HG02610 (cell line): ENCODE results near the gene PACSIN1.

Experiments used
- ATAC-seq: cut with Tn5 transposase; IDR thresholded peaks from one replicate; pipeline ENCODE4 v1.9.1; 2021; ENCODE audit warnings: mild to moderate bottlenecking, moderate library complexity; ENCODE audit not compliant: unreplicated experiment

Gene PACSIN1

DNA sequence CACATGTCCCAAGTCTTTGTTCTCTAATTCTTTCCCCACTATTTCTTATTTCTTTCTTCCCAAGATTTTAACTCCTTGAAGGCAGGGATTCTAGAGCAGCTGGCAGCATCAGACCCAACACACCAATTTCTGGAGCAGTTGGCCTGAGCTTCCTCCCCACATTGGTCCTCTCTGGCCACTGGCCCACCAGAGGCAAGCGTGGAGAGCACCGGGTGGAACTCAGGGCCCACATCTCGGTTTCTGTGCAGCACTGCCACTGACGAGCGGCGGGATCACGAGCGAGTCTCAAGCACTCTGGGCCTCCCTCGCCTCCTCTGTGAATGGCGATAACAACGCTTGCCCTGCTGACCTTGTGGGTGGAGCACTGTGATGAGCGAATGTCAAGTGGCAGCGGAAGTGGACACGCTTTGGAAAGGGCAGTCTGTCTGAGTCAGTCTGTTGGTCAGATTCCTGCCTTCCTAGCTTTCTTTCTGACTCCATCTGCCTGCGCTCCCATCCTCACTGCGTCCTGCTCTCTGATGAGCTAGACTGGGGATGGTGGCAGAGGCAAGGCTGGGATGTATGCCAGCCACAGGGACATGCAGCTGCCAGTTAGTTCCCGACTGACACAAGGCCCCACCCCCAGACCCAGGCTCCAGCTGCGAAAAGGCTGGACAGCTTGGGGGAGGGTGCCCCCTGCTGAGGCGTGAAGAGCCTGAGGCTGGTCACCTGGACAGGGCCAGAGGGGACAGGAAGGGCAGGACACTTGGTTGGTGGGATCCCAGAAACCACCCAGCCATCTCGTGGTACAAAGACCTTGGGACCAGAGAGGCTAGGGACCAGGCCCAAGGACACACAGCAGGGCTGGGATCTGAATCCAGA, 94.7 kb downstream of the PACSIN1 start:
- no peak for ATAC-seq

DNA sequence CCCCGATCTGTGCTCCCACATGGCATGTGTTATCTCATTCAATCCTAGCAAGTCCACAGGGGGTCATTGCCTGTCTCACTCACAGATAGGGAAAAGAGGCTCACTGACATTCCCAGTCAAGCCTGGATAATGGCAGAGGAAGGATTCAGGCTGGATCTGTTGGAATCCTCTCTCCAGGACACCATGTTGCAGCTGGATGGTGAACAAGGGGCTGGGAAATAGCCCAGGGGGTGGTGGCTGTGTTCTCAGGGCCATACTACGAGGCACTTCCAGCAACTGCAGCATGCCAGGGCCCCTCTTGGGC, 95.3 kb downstream of the PACSIN1 start:
- no peak for ATAC-seq

DNA sequence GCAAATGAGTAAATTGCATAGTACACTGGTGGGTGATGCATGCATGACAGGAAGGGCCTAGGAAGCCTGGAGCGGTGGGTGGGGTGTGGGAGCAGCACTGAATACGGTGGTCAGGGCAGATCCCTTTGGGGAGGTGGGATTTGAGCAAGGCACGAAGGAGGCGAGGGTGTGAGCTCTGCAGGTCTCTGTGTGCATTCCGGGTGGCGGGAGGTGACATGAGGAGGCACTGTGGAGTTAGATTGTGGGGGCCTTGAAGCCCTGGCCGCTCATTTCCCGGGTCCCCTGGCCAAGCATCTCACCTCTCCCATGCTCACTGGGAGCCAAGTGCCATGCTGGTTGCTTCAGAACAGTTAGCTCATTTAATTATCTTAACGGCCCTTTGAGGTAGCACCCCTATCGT, 96.5 kb downstream of the PACSIN1 start:
- ATAC-seq, result no peak

DNA sequence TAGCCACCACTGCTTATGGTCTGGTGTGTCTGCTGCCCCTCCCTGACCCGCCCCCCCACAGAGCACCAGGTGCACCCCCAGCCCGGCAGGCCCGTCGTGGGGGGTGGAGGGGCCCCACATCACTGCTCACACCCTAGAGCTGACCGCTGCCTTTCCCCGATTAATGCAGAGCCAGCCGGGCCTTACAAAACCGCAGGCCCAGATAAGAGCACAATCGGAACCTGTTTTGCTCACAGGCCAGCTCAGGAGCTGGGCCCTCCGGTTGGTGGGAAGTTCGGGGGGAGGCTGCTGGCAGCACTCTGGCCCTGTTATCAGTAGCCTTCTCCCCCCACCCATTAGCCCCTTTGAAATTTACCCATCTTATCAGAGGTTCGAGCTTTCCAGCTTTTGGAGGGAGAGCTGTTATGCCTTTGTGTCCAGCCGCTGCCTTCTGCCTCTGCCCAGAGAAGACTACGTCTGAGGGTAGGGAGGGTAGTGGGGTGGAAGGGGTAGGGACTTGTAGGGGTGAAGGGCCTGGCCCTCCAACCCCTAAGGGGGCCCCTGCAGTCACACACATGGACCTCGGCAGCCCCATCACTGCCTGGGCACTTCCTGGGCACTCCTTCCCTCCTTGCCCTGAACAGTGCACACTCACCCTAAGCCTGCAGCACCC, 97.1 kb downstream of the PACSIN1 start:
- ATAC-seq, result no peak

DNA sequence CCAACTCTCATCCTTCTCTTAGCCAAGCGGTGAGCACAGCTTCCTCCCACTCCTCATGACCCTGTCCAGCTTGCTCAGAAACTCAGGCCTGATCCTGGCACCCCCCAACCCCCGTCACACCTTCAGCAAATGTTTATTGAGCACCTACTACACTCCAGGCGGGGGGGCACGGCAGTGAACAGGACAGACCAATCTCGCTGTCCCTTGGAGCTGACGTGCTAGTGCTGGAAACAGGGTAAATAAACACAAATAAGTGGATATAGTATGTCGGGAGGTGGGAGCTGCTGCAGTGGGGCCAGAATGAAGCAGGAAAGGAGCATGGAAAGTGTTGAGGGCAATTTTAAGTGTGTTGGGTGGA, 97.6 kb downstream of the PACSIN1 start:
- ATAC-seq, result no peak

DNA sequence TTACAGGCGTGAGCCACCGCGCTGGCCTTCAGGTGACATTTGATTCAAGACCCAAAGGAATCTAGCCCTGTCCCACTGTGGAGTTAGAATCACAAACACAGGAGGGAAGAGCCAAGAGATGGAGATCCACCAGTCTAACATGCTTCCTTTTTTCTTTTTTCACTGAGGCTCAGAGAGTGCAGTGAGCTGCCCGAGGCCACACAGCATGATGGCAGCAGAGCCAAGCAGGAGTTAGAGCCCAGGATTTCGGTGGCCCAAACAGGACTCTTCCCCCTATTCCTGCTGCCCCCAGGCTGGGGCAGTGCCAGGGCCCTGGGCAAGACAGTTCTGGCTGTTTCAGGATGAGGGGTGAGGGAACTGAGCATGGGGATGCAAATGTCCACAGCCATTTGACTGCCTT, 98.3 kb downstream of the PACSIN1 start:
- ATAC-seq, result no peak

DNA sequence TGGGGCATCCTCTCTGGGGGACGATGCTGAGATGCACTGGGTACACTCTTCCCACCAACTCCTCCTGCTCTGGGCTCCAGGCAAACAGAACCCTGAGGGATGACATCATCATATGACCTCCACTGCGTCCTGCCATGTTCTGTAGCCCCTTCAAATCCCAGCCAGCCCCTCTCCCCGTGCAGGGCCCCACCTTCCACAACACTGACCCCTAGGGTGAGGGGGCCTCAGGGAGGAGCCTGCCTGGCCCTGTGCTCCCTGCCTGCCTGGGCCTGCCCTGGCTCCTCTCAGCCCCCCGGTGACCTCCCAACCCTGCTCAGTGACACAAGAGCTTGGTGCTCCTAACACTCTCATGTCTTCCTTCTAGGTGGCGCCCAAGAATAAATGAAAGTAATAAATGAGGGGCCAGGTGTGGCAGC, 99.9 kb downstream of the PACSIN1 start:
- no peak for ATAC-seq

DNA sequence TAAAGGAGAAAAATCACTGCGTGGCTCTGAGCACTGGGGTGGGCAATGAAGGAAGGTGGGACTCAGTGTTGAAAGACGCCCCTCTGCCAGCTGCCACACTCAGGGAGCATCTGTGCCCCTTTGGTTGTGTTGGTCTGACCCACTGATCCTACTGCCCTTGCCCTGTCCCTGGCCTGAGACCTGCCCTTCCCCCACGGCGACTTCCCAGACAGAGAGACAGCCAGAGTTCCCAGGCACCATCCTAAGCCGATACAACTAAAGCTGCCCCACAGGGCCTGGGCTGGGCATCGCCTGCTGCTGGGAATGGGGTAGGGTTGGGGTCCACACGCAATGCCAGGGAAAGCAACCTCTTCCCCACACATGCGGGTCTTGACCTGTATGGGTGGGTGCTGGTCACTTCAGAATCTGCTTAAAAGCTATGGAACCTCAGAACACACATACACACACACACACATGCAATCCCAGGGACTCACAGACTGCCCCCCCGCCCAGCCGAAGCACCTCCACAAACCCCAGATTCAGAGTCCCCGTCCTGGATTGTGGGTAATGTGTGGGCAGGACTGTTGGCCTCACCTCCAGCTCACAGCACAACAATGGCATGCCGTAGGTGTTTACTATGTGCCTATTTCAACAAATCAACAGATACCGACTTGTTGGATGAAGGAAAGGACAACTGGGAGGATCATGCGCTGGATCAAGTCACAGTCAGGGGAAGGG, 101.1 kb downstream of the PACSIN1 start:
- no peak for ATAC-seq

DNA sequence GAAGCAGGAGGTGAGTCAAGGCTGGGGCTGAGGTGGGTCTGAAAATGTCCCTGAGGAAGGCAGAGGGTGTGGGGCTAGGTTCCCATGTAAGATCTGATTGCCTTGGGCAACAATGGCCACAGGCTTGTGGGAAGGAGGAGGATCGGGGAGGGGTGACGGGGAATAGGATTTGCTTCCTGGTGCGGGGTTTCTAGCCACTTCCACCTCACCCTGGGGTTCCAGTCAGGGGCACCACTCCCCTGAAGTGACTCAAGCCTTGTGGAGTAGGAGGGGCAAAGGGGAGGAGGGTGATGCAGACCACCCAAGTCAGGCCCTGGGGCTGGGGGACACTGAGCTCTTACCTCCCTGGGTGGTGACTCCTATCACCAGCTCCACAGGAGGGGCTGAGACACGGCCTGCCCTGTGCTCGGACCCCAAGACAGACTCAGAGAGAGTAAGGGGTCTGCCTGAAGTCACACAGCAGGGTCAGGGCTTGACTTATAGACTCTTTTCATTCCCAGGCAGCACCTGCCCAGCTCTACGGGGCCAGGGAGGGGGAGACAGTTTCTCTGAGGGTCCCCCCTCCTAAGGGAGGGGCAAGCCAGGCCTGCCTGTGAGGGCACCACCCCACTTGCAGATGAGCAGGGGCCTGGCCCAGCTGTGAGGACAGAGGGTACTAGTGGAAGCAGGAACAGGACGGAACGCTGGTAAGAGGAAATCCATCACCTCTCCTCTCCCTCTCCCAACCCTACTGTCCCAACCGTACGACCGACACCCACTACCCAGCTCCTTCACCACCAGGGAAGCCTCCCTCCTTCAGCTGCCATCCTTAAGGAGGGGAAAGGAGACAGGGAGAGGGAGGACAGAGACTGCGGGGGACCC, 102.7 kb downstream of the PACSIN1 start:
- ATAC-seq, result no peak

DNA sequence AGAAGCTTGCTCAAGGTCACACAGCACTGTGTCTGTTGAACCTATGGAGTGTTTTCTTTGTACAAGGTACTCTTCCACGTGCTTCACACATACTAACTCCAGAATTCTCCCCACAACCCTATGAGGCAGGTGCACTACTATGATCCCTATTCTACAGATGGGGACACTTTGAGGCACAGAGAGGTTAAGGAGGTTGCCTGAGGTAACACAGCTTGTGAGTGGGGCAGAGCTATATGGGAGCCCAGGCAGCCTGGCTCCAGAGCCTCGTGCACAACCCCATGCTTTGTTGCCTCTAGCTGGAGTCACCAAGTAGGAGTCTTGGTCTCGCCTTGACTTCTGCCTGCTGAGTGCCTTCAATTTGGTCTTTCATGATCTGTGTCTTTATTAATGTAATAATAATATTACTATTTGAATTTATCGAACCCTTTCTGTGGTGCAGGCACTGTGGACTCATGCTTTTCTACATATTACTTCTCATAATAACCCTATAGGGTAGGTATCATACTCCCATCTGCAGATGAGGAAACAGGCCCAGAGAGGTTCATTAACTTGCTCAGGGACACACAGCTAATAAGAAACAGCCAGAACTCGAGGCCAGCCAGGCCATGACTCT, 103.6 kb downstream of the PACSIN1 start:
- no peak for ATAC-seq

DNA sequence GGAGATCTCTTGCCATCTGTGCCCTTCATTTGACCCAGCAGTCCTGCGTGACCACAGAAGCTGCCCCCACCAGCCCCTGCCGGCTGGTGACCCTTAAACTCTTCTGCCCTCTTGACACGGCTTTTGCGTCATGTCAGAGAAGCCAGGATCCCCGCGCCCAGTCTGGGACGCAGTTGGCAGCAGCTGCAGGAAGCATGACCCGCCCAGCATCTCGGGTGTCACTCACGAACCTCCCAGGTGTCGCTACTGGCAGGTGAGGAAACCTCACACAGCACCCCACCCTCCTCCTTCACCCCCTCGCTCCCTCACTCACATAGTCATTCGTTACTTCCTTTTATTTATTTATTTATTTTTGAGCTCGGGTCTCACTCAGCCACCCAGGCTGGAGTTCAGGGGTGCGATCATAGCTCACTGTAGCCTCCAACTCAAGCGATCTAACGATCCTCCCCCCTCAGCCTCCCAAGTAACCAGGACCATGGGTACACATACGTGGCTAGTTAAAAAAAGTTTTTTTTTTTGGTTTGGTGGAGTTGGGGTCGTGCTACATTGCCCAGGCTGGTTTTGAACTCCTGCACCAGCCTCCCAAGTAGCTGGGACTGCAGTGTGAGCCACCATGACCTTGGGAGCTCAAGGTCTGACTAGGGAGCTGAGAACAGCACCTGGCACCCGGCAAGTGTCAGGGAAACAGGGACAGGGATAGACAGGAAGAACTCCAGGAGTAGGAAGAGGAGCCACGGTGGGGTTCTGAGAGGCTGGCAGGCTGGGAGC, 104.4 kb downstream of the PACSIN1 start:
- ATAC-seq, result no peak

DNA sequence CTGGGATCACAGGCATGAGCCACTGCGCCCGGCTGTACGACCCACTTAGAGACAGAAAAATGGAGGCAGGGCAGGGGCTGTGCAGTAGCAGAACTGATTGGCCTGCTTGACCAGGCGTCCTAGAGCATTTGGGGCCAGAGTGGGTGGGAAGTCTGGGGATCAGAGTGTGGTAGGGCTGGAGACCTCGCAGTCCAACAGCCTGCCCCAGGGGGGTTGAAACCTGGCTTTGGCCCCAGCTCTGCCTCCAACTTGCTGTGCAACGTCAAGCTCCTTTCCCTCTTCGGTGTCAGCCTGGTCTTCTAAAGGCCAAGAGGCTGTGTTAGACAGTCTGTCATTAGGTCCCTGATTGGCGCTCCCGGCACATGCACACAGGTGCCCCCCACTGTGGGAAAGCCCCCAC, 105.5 kb downstream of the PACSIN1 start:
- no peak for ATAC-seq

DNA sequence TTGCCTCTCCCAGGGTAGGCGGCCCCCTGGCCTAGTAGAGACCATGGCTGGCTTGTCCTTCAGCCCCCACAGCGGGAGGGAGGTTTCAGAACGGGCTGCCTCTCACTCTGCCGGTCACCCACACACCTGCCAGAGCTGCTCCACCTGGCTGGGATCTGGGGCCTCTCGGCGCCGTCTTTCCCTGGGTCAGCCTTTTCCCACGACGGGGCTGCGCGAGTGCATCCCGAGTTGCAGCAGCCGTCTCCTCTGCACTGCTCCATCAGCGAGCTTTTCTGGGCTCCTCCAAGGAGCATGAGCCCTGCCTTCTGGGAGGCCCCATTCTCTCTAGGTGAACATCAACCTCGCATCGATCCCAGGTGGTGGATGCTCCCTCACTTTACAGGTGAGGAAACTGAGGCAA, 106.1 kb downstream of the PACSIN1 start:
- ATAC-seq, result no peak

DNA sequence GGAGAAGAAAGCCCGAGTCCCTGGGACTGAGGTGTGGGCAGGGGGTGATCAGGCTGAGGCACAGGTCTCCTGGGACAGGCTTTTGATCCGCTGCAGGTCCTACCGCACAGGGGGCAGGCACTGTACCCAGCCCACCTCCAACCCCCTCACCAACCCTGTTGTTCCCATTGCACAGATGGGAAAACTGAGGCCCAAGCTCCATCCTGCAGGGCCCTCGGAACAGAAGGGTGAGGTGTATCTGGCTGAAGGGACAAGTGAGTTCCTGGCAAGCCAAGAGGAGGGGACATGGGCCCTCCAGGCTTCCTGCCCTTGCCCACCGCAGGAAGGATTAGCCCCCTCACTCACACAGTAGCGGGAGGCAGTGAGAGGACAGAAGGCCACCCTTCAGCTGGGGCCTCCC, 106.7 kb downstream of the PACSIN1 start:
- ATAC-seq, result no peak

DNA sequence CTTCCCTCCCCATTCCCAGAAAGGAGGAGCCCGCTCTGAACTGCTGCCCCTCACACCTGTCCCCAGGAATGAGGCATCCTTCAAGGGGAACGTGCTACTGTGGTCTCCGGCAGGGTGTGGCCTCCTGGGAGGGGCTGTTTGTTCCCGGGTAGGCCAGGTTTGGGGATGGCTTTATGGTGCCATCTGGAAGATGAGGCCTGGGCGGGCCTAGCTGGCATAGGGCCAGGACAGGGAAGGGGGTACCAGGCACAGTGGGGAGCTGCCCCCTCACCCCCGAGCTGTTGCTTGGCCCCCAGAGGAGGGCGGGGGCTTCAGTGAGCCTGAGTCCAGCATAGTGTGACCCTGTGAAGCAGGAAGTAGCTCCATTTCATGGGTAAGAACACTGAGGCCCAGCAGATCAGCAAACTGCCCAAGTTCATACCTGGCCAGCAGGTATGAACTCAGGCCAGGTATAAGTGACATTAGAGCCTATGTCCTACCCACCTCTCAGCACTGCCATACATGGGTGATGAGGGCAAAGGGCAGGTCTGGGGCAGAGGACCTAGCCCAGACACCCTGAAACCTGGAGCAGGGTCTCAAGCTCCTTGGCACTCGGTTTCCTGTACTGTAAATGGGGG, 107.8 kb downstream of the PACSIN1 start:
- no peak for ATAC-seq

DNA sequence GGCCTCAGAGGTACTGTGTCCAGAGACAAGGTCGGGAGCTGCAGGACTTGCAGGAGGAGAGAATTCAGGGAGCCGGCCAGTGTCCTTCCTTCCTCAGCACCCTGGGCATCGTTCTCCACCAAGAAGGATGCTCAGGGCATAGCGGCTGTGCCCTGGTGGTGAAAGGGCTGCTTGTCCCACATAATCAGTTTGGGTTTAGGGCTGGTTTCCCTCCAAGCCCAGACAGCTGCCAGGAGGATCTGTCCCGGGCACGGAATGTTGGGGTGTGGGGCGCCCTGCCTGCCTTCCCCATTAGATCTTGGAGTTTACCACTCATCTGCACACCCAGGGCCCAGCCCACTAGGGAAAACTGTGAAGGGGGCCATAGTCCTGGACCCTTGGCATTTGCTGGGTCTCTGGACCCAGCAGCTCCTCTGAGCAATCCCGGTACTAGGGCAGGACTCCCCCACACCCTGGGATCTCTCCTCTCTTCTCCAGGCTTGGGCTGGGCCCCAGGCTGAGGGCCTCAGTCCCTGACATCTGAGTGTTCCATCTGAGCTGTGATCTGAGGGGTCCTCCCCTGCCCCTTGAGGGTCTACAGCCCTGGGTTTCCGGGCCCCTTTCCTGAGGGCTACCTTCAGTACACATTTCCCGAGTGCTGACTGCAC, 108.9 kb downstream of the PACSIN1 start:
- ATAC-seq, result no peak

DNA sequence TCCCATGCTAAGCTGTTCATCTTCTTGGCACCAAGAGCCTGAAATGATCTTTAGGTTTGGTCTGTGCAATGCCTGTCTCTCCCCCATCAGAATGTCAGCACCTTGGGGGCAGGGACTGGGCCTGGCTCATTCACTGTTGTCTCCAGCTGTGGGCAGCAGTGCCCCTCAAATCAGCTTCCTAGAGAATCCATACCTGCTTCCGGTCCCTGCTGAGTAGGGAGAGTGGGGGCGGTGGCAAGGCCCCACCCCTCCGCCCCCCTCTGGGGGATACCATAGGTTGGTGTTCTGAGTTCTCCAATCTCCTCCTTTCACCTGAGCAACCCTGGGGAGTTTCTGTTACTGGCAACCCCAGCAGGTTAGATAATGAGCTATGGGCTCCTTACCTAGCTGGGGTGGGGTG, 109.5 kb downstream of the PACSIN1 start:
- ATAC-seq, result no peak

DNA sequence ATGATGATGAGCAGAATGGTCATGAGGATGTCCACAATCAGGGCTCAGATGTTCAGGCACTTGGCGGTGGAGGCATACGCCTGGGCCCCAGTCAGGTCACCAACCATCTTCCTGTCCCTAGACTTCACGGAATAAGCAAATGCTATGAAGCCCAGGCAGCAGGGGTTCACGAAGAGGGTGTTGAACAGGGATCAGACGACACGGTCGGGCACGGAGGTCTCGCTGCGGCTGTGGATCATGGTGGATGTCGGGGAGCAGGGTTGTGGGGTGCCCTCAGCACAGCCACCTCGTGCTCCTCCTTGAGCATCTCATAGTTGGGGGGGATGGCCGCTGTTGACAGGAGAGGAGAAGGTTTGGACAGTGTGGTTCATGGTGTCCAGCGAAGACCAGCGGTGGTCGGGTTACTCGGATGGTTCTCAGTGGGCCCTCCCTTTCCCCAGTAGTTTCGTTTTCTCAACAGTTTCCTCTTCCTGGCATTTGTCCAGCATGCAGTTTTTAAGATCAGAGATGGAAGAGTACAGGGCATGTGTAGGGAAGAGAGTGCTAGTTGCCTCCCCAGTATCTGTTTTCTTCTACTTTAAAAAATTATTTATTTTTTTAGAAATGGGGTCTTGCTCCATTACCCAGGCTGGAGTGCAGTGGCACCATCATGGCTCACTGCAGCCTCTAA, 110.5 kb downstream of the PACSIN1 start:
- no peak for ATAC-seq
